ENCODE measurements around the gene SLCO2A1.

Gene SLCO2A1

GRCh38 chr3:133892541-133893231 lies 137.0 kb downstream of the SLCO2A1 start:
- no peak for DNase-seq
- intact Hi-C loops (cut with DNase I) = no loop called here

DNA sequence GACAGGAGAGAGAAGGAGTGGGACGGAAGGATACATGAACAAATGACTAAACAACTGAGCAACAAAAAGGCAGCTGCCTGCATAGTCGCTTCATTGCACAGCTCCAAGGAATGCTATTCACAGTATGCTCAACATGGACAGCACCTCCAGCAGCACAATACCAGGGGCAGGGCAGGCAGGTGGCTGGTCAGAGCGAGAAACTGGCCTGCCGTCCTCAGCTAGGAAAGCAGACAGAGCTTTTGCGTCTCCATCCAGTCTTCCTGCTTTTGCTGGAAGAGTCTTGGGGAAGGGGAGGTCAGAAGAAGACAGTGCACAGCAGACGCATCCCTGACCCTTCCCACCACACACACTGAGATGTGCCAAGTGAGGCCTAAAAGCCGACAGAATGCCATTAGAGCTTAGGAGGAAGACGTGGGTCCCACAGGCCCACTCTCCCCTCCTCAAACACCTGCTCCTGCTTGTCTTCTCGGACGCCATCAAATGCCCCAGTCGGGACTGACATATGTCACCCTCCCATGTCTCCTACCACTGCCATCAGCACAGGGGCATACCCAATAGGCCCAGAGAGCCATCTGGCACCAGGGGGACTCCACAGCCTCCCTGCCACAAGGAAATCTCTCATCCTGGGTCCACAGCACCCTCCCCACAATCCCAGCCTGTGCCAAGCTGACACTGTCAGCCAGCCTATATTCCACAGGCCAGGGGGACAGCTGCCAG lies 137.9 kb downstream of the SLCO2A1 start:
- intact Hi-C loops (cut with DNase I) = no loop called here
- DNase-seq = no peak

GRCh38 chr3:133890972-133891644 lies 138.6 kb downstream of the SLCO2A1 start:
- no peak for DNase-seq
- intact Hi-C loops (cut with DNase I) = no loop called here

GRCh38 chr3:133890037-133890436 lies 139.7 kb downstream of the SLCO2A1 start:
- intact Hi-C loops (cut with DNase I) = no loop called here
- no peak for DNase-seq

- intact Hi-C loops (cut with DNase I) = loop anchor here (10.0 kb wide), 1 partner anchor 64 kb away; no protein-coding TSS in a partner anchor
- no peak for DNase-seq
Measured at GRCh38 chr3:133888726-133889340, 140.9 kb downstream of the SLCO2A1 start.

- intact Hi-C loops (cut with DNase I) = loop anchor here (10.0 kb wide), 1 partner anchor 63 kb away; no protein-coding TSS in a partner anchor
- no peak for DNase-seq
Measured at GRCh38 chr3:133887803-133888703, 141.7 kb downstream of the SLCO2A1 start.

DNA sequence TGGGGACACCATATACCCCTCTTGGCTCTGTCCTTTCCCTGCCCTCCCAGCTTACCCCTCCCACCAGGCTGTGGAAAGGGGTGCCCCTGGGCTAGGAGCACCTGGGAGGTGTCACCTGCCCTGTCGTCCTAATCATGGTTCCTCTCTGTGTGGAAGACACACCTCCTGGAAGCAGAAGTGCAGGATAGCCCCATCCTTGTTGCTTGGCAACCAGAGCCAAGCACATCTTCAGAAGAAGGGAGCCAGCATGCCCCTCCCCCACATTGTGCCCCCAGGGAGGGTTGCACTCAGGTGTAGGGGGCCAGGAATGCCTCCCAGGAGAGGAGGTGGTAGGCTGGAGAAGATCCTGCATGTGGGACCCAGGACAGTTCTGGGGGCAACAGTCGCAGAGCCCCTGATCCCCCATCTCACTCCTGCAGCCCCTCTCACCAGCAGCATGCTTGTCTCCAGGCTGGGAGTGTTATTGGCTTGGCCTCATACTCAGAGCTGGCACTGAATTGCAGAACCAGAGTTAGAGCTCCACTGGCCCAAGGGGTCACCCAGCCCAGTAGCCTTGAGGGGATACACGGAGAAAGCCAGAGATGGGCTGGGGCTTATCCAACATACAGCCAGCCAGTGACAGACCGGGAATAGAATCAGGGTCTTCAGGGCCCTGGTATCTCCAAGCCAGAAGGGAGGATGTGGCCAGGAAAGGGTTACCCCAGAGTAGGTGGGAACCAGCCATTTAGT lies 142.5 kb downstream of the SLCO2A1 start:
- intact Hi-C loops (cut with DNase I) = loop anchor here (10.0 kb wide), 1 partner anchor 62 kb away; no protein-coding TSS in a partner anchor
- no peak for DNase-seq

- DNase-seq = no peak
- intact Hi-C loops (cut with DNase I) = loop anchor here (10.0 kb wide), 1 partner anchor 61 kb away; no protein-coding TSS in a partner anchor
Measured at GRCh38 chr3:133886031-133886722, 143.5 kb downstream of the SLCO2A1 start.

DNA sequence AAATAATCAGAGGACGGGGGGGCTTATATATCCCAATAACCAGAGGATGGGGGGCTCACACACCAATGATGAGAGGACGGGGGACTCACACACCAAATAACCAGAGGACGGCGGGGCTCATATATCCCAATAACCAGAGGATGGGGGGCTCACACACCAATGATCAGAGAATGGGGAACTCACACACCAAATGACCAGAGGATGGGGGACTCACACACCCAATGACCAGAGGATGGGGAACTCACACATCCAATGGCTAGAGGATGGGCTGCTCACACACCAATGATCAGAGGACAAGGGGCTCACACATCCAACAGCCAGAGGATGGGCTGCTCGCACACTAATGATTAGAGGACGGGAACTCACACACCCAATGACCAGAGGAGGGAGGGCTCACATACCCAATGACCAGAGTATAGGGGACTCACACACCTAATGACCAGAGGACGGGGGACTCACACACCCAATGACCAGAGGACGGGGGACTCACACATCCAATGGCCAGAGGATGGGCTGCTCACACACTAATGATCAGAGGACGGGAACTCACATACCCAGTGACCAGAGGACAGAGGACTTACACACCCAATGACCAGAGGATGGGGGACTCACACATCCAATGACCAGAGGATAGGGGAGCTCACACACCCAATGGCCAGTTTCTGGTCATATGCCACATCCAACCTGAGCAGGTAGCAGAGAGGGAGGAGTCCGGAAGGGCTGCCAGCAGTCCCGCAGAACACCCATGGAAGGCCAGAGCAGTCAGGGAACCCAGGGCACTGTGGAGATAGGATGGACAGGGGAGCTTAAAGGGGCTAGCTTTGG lies 144.6 kb downstream of the SLCO2A1 start:
- intact Hi-C loops (cut with DNase I) = loop anchor here (10.0 kb wide), 1 partner anchor 60 kb away; no protein-coding TSS in a partner anchor
- no peak for DNase-seq

- DNase-seq = no peak
- intact Hi-C loops (cut with DNase I) = loop anchor here (10.0 kb wide), 1 partner anchor 59 kb away; no protein-coding TSS in a partner anchor
Measured at GRCh38 chr3:133884054-133884886, 145.5 kb downstream of the SLCO2A1 start.

GRCh38 chr3:133883641-133884040 lies 146.1 kb downstream of the SLCO2A1 start:
- intact Hi-C loops (cut with DNase I) = loop anchor here (10.0 kb wide), 1 partner anchor 59 kb away; no protein-coding TSS in a partner anchor
- DNase-seq = no peak

DNA sequence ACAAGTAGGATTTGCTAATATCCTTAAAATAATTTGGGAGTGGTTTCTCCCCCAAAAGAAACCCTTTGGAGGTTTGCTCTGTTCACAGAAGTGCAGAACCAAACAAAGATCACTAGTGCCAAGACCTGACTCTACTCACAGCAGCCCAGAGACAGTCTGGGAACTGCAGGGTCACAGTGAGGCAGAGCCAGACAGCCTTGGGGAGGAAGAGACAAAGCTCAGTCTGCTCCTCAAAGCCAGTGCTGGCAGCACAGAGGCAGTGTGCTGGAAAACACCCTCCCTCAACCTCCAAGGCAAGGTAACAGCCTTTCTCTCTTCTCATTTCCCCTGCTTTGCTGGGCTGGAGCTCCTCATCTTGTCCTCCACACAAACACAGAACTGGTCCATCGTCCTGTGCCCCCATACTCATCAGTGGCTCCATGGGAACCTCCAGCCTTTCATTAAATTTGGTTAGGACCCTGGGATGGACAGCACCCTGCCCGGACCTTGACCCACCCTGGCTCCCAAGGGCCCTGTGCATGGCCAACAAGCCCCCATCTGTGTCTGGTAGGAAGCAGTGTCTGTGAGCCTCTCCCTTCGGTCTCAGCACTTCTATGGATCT lies 146.6 kb downstream of the SLCO2A1 start:
- intact Hi-C loops (cut with DNase I) = loop anchor here (10.0 kb wide), 1 partner anchor 58 kb away; no protein-coding TSS in a partner anchor
- no peak for DNase-seq

GRCh38 chr3:133881939-133882825 lies 147.5 kb downstream of the SLCO2A1 start:
- no peak for DNase-seq
- intact Hi-C loops (cut with DNase I) = loop anchor here (10.0 kb wide), 1 partner anchor 57 kb away; no protein-coding TSS in a partner anchor

DNA sequence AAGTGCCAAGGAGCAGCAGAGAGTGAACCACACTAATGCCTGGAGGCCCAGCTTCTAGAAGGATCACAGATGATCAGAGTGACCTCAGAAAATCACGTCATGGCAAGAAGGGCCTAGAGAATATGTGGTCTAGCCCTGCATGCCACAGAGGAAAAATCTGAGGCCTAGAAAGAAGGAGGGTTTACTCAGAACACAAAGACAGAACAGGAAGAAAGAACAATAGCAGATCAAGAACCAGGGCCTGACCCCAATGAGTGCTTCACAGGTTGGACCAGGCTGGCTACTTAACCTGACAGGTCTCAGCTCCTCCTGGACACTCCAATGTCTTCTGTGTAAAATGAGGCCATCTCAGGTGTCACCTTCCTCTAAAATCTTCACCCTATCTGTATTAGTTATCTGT lies 148.2 kb downstream of the SLCO2A1 start:
- DNase-seq = no peak

More for the DNA sequence above, 148.2 kb downstream of the SLCO2A1 start:
- intact Hi-C loops (cut with DNase I) = loop anchor here (10.0 kb wide), 1 partner anchor 57 kb away; no protein-coding TSS in a partner anchor

Data from posterior cingulate gyrus (tissue), 11 donors.